Lower leg skin (tissue), 4 donors: ENCODE measurements around the gene FKBP4. TPM values are rescaled to one million over a fixed set of nuclear protein-coding genes. Genes with fewer than 3 reads are reported as not detected.

Source experiments
- DNase-seq, 2 donors: peaks; one replicate each; pipeline ENCODE4 v3.0.0-alpha.2; 2019; ENCODE audit warnings: low spot score in 2 of 2
- H3K4me3 ChIP-seq: fragments of 200-600 bp; sonication (generic); 2 replicates; pipeline ENCODE4 v1.5.1; 2017; ENCODE audit warnings: mild to moderate bottlenecking, low read depth; ENCODE audit not compliant: poor library complexity, severe bottlenecking
- POLR2A ChIP-seq, 2 donors: fragments of 450-650 bp; IDR thresholded peaks; one replicate each; pipeline ENCODE4 v1.6.1; 2016 to 2017; ENCODE audit warnings: antibody characterized with exemption in 2 of 2, mild to moderate bottlenecking in 1 of 2, moderate library complexity in 1 of 2
- WGBS, 2 donors: methylation state at CpG; one replicate each; pipeline ENCODE4 v1.1.5; 2018; 5-methylcytosine and 5-hydroxymethylcytosine counted together
- intact Hi-C: fragments of 100-400 bp; cut with DNase I; formaldehyde crosslinking; loops from one replicate; pipeline ENCODE4 v1.15.0; 2023; ENCODE audit warnings: low total_unique reads
- total RNA-seq, 4 donors: library from RNA; depleted of rRNA; stranded (reverse); fragments of >200 nt; gene quantifications; one replicate each; pipeline ENCODE4 v1.1.0, GENCODE V29; 2016
- TF ChIP-seq, protein P1 (sequence below), 3 donors: fragments of 450-650 bp; IDR thresholded peaks; one replicate each; pipeline ENCODE4 v1.5.1; 2016; ENCODE audit warnings: antibody characterized with exemption in 3 of 3, mild to moderate bottlenecking in 3 of 3, moderate library complexity in 2 of 3

The FKBP4 gene
- total RNA-seq, 4 donors from 2014 or later, result 43.1 to 65.0 (median 50.2) TPM

DNA sequence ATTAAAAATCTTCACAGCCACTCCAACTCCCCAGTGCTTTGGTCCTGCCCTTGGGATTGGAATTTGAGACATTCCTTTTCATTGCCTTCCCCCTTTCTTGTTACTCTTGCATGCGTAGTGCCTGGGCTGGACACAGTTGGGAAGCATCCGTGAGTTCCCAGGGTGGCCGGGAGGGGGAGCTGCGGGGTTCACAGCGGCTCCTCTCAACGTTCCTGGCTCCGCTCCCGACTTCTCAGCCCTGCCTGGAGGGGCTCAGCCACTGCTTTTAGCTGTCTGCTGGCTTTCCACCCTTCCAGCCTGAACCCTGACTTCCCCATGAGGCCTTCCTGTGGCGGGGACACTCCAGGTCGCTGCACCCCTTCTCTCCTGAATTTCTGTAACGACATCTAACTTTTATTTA, 58.9 kb downstream of the FKBP4 start:
- intact Hi-C loops, result loop anchor here (10.0 kb wide), 1 partner anchor 91 kb away; no protein-coding TSS in a partner anchor
- 18 to 25% methylated on average over 11 of the region's 11 CpGs for WGBS, 2 donors
- DNase-seq, result peak; percentile 59 to 94
- TF ChIP-seq, protein P1, sequence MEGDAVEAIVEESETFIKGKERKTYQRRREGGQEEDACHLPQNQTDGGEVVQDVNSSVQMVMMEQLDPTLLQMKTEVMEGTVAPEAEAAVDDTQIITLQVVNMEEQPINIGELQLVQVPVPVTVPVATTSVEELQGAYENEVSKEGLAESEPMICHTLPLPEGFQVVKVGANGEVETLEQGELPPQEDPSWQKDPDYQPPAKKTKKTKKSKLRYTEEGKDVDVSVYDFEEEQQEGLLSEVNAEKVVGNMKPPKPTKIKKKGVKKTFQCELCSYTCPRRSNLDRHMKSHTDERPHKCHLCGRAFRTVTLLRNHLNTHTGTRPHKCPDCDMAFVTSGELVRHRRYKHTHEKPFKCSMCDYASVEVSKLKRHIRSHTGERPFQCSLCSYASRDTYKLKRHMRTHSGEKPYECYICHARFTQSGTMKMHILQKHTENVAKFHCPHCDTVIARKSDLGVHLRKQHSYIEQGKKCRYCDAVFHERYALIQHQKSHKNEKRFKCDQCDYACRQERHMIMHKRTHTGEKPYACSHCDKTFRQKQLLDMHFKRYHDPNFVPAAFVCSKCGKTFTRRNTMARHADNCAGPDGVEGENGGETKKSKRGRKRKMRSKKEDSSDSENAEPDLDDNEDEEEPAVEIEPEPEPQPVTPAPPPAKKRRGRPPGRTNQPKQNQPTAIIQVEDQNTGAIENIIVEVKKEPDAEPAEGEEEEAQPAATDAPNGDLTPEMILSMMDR (IDR thresholded peaks at IDR 0.05), result no peak
- no peak for TF ChIP-seq POLR2A (IDR thresholded peaks at IDR 0.05)
- no peak overlapping the region for H3K4me3 ChIP-seq

Other genes starting within 250 kb of the FKBP4 start
- gene ITFG2, start 17.7 kb downstream of the FKBP4 start, total RNA-seq, result 10 to 100 TPM; 13.9 to 36.1 (median 27.5) TPM
- 1 to 10 TPM in 2 of 4 donors, under 1 TPM in 2; 0.17 to 1.9 (median 0.79) TPM for gene NRIP2, start 40.1 kb downstream of the FKBP4 start, total RNA-seq
- gene TEX52, start 62.1 kb downstream of the FKBP4 start, total RNA-seq, result not detected
- gene FOXM1, start 82.2 kb downstream of the FKBP4 start, total RNA-seq, result 1 to 10 TPM; 1.4 to 6.5 (median 2.9) TPM
- gene RHNO1, start 82.3 kb downstream of the FKBP4 start, total RNA-seq, result 10 to 100 TPM; 14.3 to 21.3 (median 17.2) TPM
- gene TULP3, start 95.9 kb downstream of the FKBP4 start, total RNA-seq, result 10 to 100 TPM; 22.8 to 37.3 (median 27.5) TPM
- 10 to 100 TPM; 14.8 to 34.3 (median 23.4) TPM for gene TEAD4, start 164.4 kb downstream of the FKBP4 start, total RNA-seq